SJSA1 (cell line): ENCODE measurements around the gene PRPF18. TPM values are rescaled to one million over a fixed set of nuclear protein-coding genes. Genes with fewer than 3 reads are reported as not detected.
A peak's percentile ranks its signal among the peaks of the same experiment; 100 is the strongest.

Experiments
- DNase-seq, 2 experiments: peaks; one replicate each; pipeline ENCODE4 v3.0.0-alpha.2; 2015 to 2020; ENCODE audit warnings: low spot score in 2 of 2, low read depth in 1 of 2
- H3K27ac ChIP-seq: fragments of 250-450 bp; sonication (Bioruptor Pico); 2 replicates; pipeline ENCODE4 v1.5.1; 2020; ENCODE audit warnings: mild to moderate bottlenecking, moderate library complexity
- H3K27me3 ChIP-seq: fragments of 250-450 bp; sonication (Bioruptor Pico); replicated peaks from 2 replicates; pipeline ENCODE4 v1.5.1; 2020; ENCODE audit warnings: mild to moderate bottlenecking, moderate library complexity
- H3K36me3 ChIP-seq: fragments of 250-450 bp; sonication (Bioruptor Pico); 2 replicates; pipeline ENCODE4 v1.5.1; 2020; ENCODE audit warnings: mild to moderate bottlenecking
- H3K4me1 ChIP-seq: fragments of 250-450 bp; sonication (Bioruptor Pico); replicated peaks from 2 replicates; pipeline ENCODE4 v1.6.1; 2021; ENCODE audit warnings: mild to moderate bottlenecking
- H3K4me3 ChIP-seq: fragments of 250-450 bp; sonication (Bioruptor Pico); 2 replicates; pipeline ENCODE4 v1.5.1; 2020; ENCODE audit warnings: mild to moderate bottlenecking
- H3K9me3 ChIP-seq: fragments of 250-450 bp; sonication (Bioruptor Pico); replicated peaks from 2 replicates; pipeline ENCODE4 v1.5.1; 2020; ENCODE audit warnings: mild to moderate bottlenecking
- total RNA-seq: library from RNA; depleted of rRNA; stranded (reverse); fragments of >200 nt; shearing (Covaris generic); gene quantifications from 2 replicates; pipeline ENCODE4 v1.2.3, GENCODE V29; 2014

Gene PRPF18
- total RNA-seq, 1 experiment from 2014 or later, result 54.8 TPM

DNA sequence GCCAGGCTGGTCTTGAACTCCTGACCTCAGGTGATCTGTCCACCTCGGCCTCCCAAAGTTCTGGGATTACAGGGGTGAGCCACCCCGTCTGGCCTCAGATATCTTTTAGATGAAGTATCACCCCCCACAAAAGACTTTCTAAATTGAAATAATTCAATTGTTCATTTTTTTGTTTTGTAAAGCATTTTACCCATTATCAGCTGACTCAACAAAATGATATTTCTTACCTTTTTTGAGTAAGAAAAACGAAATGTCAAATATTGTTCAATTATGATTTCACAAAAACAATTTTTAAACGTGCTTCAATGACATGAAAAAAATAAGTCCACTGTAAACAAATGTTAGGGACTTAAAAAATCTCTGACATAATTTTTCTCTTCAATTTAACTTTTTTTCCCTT, 822 bp upstream of the PRPF18 start:
- Histone ChIP-seq H3K4me1 (peaks cover 8% of the 10 kb centered on the region), H3K36me3 (peaks cover 3% of the 10 kb centered on the region; the same call in 1 of the 2 replicates), H3K27me3 (peaks cover 23% of the 10 kb centered on the region), H3K9me3 (no peaks in the 10 kb centered on the region), H3K4me3 (no peak overlapping the region), H3K27ac (no peak overlapping the region)
- DNase-seq, result no peak

DNA sequence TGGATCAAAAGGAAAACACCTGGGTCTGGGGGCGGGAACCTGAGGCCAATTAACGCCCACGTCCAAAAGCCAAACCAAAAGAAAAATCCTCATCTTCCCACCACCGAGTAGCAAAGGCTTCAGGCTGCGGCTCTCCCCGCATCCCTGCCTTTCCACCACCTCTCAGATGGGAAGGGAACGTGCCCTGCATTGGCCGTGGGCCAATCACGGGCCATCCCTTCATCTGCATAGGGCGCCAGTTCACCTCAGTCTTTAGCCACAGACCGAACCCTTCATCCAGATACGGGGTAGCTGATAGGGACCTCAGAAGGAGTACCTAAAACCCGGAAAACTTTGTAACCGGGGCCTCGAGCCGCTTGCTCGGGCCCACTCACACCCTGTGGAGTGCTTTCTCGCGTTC, 626 bp downstream of the PRPF18 start:
- H3K27ac ChIP-seq, result no peak overlapping the region; the same call in 1 of the 2 replicates
- H3K4me3 ChIP-seq, result peak overlapping the region; percentile 71
- peak in 1 of 2 experiments; percentile 7 for DNase-seq
- peaks cover 6% of the 10 kb centered on the region for H3K36me3 ChIP-seq
- peaks cover 22% of the 10 kb centered on the region for H3K27me3 ChIP-seq
- no peaks in the 10 kb centered on the region for H3K9me3 ChIP-seq
- peaks cover 8% of the 10 kb centered on the region for H3K4me1 ChIP-seq

DNA sequence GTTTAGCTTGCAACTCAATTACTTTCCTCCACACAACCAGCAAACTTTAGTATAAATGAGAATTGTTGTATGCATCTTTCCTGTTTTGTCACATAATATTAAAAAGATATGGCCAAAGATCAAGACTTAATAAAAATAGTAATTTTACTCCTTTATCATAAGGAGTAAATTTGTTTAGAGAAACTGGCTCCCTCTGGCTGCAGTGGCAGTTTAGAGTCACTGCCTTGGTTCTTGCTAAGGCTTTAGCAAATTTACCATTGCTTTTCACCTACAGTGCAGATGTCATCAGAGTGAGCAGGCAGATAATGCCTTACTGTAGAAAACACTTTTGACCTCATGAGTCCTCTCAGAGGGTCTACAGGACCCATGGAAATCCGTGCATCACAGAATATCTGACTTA, 2.6 kb downstream of the PRPF18 start:
- Histone ChIP-seq H3K9me3 (no peaks in the 10 kb centered on the region), H3K36me3 (peaks cover 17% of the 10 kb centered on the region), H3K27me3 (peaks cover 13% of the 10 kb centered on the region), H3K27ac (no peak overlapping the region), H3K4me1 (peaks cover 8% of the 10 kb centered on the region), H3K4me3 (no peak overlapping the region)
- DNase-seq, result no peak

DNA sequence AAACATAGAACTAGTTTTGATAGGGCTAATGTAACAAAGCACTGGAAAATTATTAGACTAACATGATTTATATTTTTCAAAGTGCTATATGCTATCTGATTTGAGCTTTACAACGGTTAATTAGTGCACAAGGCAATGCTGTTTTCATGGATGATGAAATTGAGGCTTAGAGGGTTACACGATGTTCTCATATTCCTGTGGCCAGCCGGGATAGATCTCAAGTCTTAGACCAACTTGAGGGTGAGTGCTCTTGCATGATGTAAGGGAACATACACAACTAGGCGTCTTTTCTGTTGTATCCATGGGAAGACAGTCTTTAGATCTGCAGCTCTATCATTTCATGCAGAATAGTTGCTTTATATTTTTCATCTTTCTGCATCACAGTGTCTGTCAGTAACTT, 4.1 kb downstream of the PRPF18 start:
- H3K36me3 ChIP-seq, result peaks cover 20% of the 10 kb centered on the region
- DNase-seq, result no peak
- H3K4me3 ChIP-seq, result no peak overlapping the region
- H3K4me1 ChIP-seq, result peaks cover 8% of the 10 kb centered on the region
- H3K9me3 ChIP-seq, result no peaks in the 10 kb centered on the region
- no peak overlapping the region for H3K27ac ChIP-seq
- H3K27me3 ChIP-seq, result 0 out of 2 replicates have a peak, but pooled peaks cover 3% of the 10 kb centered on the region

DNA sequence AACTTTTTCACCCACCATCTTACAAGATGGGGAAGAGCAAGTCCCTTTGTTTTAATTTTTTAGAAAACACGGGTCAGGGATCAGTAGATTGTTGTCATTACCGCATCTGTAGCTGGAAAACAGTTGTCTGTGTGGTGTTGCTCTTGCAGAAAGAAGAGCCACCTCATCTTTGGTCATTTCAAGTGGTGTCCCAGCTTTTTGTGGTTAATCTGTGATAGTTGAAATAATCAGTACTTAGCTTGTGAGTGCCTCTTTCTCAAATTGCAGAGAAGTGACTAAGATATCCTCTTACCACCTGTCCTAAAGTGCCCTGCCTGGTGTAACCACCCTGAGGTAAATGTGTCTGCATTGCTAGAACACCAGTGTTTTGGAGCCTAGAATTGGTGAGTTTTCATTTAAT, 5.5 kb downstream of the PRPF18 start:
- Histone ChIP-seq H3K27me3 (no peaks in the 10 kb centered on the region), H3K4me3 (no peak overlapping the region), H3K4me1 (peaks cover 8% of the 10 kb centered on the region), H3K9me3 (no peaks in the 10 kb centered on the region), H3K36me3 (peaks cover 17% of the 10 kb centered on the region), H3K27ac (no peak overlapping the region)
- no peak for DNase-seq

DNA sequence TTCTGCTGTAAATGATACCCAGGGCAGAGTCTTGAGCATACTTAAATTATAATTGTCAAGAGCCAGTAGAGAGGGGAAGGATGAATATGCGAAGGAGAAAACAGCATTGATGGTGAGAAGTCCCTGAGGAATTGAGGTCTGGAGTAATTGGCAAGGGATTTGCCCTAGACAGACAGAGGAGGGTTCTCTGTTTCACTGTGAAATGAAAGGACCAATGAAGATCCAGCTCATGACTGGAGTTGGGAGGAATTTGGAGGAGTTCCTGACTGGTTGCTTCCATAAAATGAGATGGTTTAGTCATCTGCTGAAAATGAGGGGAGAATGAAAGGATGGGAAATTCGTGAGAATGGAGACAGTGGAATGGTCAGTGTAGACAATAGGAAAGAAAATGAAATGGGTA, 6.8 kb downstream of the PRPF18 start:
- no peaks in the 10 kb centered on the region for H3K9me3 ChIP-seq
- peaks cover 17% of the 10 kb centered on the region for H3K36me3 ChIP-seq
- DNase-seq, result no peak
- H3K4me1 ChIP-seq, result no peaks in the 10 kb centered on the region
- H3K27me3 ChIP-seq, result no peaks in the 10 kb centered on the region
- no peak overlapping the region for H3K4me3 ChIP-seq
- no peak overlapping the region for H3K27ac ChIP-seq

DNA sequence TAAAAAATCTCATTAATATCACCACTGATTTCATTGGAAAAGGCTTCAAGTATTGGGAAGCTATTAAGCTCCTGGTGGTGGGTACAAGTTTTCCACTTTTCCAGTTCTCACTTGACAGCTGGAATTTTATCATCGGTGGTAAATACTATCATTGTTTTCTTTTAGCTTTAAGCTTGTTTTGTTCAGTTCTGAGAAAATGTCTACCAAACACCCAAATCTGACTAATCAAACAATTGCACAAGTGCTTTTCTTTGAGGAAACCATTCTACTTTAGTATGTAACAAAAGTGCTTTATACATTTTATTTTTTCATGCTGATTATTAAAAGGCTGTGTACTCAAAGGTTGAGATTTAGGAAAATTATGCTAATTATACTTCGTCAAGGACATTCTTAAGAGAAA, 7.9 kb downstream of the PRPF18 start:
- no peak for DNase-seq
- Histone ChIP-seq H3K27ac (no peak overlapping the region), H3K4me1 (no peaks in the 10 kb centered on the region), H3K9me3 (no peaks in the 10 kb centered on the region), H3K4me3 (no peak overlapping the region), H3K36me3 (peaks cover 18% of the 10 kb centered on the region), H3K27me3 (no peaks in the 10 kb centered on the region)

DNA sequence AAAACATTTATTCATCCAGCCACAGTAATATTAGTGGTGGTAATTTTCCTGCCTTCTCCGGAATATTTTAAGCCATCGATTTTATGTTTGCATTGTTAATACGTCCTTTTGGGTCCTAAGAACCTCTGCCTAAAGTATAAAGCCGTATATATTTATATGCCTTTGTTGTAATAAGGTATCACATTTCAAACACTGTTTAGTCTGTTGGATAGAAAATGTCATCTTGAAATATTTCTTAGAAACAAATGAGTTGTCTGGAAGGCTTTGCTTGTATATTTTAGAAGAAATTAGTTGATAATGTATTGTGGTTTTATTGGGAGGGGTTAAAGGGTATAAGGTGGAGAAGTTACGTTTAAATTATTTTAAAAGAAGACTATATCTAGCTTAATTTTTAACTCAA, 11.1 kb downstream of the PRPF18 start:
- peaks cover 17% of the 10 kb centered on the region for H3K36me3 ChIP-seq
- no peak overlapping the region for H3K4me3 ChIP-seq
- no peak for DNase-seq
- H3K27me3 ChIP-seq, result no peaks in the 10 kb centered on the region
- no peaks in the 10 kb centered on the region for H3K4me1 ChIP-seq
- H3K27ac ChIP-seq, result no peak overlapping the region
- H3K9me3 ChIP-seq, result no peaks in the 10 kb centered on the region

DNA sequence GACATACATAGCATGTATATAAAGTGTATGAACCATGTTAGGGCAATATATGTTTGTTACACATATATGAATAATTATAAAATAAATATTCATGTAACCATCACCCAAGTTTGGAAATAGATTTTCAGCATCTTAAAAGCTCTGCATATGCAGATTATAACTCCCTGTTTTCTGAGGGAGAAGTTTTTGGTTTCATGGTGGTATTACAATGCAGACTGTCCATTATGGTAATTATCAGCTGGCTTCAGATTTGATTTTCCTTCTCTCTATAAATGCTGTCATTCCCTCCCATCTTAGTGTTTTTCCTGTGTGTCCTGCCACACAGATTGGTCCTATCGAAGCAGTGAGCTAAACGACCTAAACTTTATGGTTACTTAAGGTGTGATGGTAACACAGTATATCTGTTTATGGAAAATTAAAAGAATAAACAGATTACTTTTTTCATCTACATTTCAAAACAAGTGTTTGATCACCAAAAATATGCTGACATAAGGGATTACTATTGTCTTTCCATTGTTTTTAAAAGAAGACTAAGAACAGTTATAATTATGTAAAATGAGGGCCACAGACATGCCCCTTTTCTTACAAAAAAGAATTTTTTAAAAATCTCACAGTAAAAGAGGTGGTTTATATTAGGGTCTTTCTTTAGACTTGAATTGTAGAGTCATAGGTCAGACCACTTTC, 17.7 kb downstream of the PRPF18 start:
- Histone ChIP-seq H3K4me1 (no peaks in the 10 kb centered on the region), H3K27ac (no peak overlapping the region), H3K4me3 (no peak overlapping the region), H3K36me3 (peaks cover 30% of the 10 kb centered on the region), H3K9me3 (no peaks in the 10 kb centered on the region), H3K27me3 (no peaks in the 10 kb centered on the region)
- no peak for DNase-seq

DNA sequence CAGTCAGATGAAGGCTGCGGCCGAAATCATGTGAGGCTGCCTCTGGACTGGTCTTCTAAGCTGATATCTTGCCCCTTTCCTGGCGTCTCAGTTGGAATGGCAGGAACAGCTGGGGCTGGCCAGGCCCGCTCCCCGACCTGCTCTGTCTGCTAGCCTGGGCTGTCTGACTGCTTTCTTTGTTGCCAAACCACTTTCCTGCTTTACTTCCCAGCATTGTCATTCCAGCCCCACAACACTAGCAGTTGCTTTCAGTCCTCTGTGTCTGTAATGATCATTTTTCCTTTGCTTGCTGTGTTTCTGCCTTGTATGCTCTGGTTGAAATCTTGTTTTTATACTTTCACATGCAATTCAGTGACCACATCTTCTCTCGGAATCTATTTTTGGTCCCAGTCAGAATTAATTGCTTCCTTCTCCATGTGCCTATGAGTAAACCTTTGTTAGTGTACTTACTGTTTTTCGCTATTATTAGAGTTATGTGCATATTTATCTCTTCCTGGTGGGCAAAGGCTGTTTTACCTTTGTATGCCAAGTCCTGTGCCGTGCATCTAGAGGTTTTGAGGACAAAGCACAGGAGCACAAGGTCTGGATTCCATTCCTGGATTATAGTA, 21.6 kb downstream of the PRPF18 start:
- no peak for DNase-seq

DNA sequence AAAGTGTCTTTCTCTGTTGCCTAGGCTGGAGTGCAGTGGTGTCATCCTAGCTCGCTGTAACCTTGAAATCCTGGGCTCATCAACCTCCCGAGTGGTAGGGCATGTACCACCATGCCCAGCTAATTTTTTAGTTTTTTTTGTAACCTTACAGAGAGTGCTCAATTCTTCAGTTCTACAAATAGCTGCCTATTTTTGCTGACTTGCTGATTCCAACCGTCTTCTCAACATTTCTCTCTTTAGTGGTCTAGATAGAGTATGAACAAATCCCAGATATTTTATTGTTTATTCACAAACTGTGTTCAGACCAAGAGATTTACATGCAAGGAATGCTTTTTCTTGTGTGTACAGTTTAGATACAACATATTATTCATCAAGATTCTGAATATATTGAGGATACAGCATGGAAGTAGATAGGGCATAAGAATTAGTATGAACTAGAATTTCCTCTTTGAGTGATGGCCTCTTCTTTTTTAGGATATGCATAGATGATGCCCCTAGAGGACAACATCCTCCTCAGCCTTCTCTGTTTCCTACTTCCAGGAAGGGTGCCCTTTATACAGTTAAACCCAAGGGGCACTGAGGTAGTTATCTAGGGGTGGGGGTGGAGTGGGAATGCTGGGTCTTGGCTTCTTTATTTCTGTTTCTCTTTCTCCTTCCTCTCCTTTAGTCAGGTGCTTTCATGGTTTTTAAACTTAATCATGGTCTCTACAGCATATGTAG, 26.0 kb downstream of the PRPF18 start:
- no peaks in the 10 kb centered on the region for H3K27me3 ChIP-seq
- peaks cover 43% of the 10 kb centered on the region for H3K36me3 ChIP-seq
- H3K4me3 ChIP-seq, result no peak overlapping the region
- no peak overlapping the region for H3K27ac ChIP-seq
- DNase-seq, result no peak
- peaks cover 33% of the 10 kb centered on the region for H3K4me1 ChIP-seq
- no peaks in the 10 kb centered on the region for H3K9me3 ChIP-seq

More for the DNA sequence above, 21.6 kb downstream of the PRPF18 start:
- Histone ChIP-seq H3K4me3 (no peak overlapping the region), H3K27ac (no peak overlapping the region), H3K27me3 (no peaks in the 10 kb centered on the region), H3K4me1 (no peaks in the 10 kb centered on the region), H3K36me3 (peaks cover 40% of the 10 kb centered on the region), H3K9me3 (no peaks in the 10 kb centered on the region)

DNA sequence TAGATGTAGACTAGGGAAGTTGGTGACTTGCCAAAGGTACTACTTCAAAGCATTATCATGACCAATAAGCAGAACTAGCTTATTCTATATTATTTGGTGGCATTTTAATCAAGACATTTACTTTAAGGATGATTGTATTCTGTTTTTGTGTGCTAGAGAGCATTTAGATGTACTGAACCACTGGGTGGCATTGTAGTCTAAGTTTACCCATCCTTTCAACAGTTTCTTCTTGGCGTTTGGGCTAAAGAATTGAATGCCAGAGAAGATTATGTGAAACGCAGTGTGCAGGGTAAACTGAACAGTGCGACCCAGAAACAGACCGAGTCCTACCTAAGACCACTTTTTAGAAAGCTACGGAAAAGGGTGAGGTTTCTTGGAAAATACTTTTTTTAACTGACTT, 26.8 kb downstream of the PRPF18 start:
- no peak overlapping the region for H3K27ac ChIP-seq
- DNase-seq, result peak in 1 of 2 experiments; percentile 37

DNA sequence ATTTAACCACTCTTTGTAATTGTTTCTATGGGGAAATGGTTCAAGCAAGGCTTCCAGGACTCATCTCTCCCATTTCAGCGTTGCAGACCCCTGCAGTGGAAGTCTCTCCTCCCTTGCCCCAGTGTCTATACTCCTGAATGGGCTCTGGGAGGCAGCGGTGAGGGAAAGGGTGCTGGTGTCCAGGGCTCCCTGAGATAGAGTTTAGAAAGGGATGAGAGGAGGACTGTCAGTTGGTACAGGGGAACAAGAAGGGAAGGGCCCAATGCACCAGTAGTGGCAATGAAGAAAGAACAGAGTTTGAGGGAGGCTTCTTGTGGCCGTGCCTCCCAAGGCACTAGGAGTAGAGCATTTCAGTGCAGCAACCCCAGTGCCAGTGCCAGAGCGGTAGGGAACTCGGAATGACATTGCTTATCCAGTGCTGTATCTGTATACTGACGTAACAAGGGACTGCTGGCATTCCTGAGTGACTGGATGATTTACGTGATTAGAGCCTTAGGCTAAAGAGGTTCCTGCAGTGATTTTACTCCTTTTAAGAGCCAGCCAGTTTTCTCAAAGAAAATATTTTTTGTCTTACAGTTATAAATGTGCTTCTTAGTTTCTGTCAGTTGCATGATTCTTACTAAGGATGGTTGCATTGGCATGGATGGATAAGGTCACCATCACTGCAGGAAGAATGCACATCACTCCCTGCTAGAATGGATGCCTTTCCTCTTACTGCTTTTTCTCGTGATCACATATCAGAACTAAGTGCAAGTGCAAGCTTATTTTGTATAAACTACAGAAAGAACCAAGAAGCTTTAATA, 28.0 kb downstream of the PRPF18 start:
- H3K27ac ChIP-seq, result peak overlapping the region; percentile 92
- peaks cover 38% of the 10 kb centered on the region for H3K36me3 ChIP-seq
- H3K4me3 ChIP-seq, result no peak overlapping the region
- peaks cover 33% of the 10 kb centered on the region for H3K4me1 ChIP-seq
- H3K27me3 ChIP-seq, result no peaks in the 10 kb centered on the region
- DNase-seq, result peak; percentile 68 to 81
- no peaks in the 10 kb centered on the region for H3K9me3 ChIP-seq

More for the DNA sequence above, 26.8 kb downstream of the PRPF18 start:
- peaks cover 33% of the 10 kb centered on the region for H3K4me1 ChIP-seq
- H3K27me3 ChIP-seq, result no peaks in the 10 kb centered on the region
- peaks cover 44% of the 10 kb centered on the region for H3K36me3 ChIP-seq
- no peaks in the 10 kb centered on the region for H3K9me3 ChIP-seq
- no peak overlapping the region for H3K4me3 ChIP-seq
